Osteocyte (in vitro differentiated cells): ENCODE data around the gene GOLGA2. TPM values are rescaled to one million over a fixed set of nuclear protein-coding genes. Genes with fewer than 3 reads are reported as not detected.
A peak's percentile ranks its signal among the peaks of the same experiment; 100 is the strongest.

Experiments used
- DNase-seq: peaks from one replicate; pipeline ENCODE4 v3.0.0; 2021; ENCODE audit warnings: mixed read lengths; ENCODE audit not compliant: unreplicated experiment; ENCODE audit errors: extremely low spot score
- H3K27ac Mint-ChIP-seq: one replicate; pipeline ENCODE4 v1.8.0; 2021; ENCODE audit warnings: mild to moderate bottlenecking, mixed read lengths; ENCODE audit not compliant: unreplicated experiment
- H3K27me3 Mint-ChIP-seq: one replicate; pipeline ENCODE4 v1.8.0; 2021; ENCODE audit warnings: mixed read lengths; ENCODE audit not compliant: unreplicated experiment
- H3K36me3 Mint-ChIP-seq: one replicate; pipeline ENCODE4 v1.8.0; 2021; ENCODE audit warnings: mixed read lengths; ENCODE audit not compliant: unreplicated experiment
- H3K4me1 Mint-ChIP-seq: one replicate; pipeline ENCODE4 v1.8.0; 2021; ENCODE audit warnings: mixed read lengths; ENCODE audit not compliant: unreplicated experiment
- H3K4me3 Mint-ChIP-seq: one replicate; pipeline ENCODE4 v1.8.0; 2021; ENCODE audit warnings: mild to moderate bottlenecking, moderate library complexity, mixed read lengths; ENCODE audit not compliant: unreplicated experiment
- H3K9me3 Mint-ChIP-seq: one replicate; pipeline ENCODE4 v1.8.0; 2021; ENCODE audit warnings: mixed read lengths; ENCODE audit not compliant: unreplicated experiment
- microRNA-seq: library from miRNA; unstranded; fragments of <30 nt; microRNA quantifications from one replicate; pipeline ENCODE4 v1.1.0, GENCODE V29; 2020; ENCODE audit not compliant: unreplicated experiment
- total RNA-seq: library from RNA; stranded (reverse); gene quantifications from 2 replicates; pipeline ENCODE4 v1.2.1, GENCODE V29; 2021
- TF ChIP-seq, protein P1 (sequence below): fragments of 200-600 bp; sonication (generic); IDR thresholded peaks from 2 replicates; pipeline ENCODE4 v1.5.0; 2021; ENCODE audit warnings: antibody characterized with exemption, mild to moderate bottlenecking, moderate library complexity

Gene GOLGA2
- total RNA-seq, 1 donor from 2014 or later, result 184 TPM

DNA sequence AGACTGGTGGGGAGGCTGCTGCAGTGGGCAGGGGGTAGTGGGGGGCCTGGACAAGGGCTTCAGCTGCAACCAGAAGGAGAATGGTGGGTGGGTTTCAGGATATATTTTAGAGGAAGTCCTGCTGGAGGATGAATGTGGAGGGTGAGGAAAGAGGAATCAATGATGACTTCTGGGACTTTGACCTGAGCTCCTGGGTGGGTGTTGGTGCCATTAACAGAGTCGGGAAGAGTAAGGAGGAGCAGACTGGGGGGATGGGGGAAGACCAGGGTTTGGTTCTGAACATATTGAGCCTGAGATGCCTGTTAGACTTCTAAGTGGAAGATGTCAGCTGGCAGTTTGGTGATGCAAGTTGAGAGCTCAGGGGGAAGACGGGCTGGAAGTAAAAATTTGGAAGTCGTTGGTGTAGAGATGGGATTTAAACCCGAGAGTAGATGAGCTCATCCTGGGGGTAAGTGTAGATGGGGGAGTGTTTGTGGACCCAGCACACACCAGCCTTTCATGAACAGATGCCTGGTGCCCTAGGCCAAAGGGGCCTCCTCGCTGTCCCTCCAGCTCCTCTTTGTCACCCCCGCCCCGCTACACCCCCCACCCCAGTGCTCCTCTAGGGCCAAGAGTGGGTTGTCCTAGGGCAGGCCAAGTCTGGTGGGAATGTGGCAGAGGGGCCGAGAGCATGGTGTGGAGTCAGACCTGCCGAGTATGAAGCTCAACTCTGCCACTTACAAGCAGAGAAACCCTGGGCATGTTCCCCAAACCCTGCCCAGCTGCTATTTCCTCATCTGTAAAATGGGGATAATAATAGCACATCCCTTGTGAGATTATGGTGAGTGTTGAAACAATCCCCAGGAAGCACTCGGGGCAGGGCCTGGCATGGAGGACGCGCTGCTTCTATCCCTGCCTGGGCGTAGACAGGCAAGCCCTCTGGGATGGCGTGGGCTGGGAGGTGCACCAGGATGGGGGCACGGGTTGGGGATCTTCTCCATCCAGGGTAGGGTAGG is 68.6 kb downstream of the GOLGA2 start:
- Mint-ChIP-seq H3K4me1 (peaks cover 48% of the 10 kb centered on the region), H3K27me3 (no peaks in the 10 kb centered on the region), H3K36me3 (no peaks in the 10 kb centered on the region), H3K4me3 (no peak overlapping the region), H3K9me3 (no peaks in the 10 kb centered on the region), H3K27ac (no peak overlapping the region)
- TF ChIP-seq, protein P1, sequence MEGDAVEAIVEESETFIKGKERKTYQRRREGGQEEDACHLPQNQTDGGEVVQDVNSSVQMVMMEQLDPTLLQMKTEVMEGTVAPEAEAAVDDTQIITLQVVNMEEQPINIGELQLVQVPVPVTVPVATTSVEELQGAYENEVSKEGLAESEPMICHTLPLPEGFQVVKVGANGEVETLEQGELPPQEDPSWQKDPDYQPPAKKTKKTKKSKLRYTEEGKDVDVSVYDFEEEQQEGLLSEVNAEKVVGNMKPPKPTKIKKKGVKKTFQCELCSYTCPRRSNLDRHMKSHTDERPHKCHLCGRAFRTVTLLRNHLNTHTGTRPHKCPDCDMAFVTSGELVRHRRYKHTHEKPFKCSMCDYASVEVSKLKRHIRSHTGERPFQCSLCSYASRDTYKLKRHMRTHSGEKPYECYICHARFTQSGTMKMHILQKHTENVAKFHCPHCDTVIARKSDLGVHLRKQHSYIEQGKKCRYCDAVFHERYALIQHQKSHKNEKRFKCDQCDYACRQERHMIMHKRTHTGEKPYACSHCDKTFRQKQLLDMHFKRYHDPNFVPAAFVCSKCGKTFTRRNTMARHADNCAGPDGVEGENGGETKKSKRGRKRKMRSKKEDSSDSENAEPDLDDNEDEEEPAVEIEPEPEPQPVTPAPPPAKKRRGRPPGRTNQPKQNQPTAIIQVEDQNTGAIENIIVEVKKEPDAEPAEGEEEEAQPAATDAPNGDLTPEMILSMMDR, result no peak
- no peak for DNase-seq

DNA sequence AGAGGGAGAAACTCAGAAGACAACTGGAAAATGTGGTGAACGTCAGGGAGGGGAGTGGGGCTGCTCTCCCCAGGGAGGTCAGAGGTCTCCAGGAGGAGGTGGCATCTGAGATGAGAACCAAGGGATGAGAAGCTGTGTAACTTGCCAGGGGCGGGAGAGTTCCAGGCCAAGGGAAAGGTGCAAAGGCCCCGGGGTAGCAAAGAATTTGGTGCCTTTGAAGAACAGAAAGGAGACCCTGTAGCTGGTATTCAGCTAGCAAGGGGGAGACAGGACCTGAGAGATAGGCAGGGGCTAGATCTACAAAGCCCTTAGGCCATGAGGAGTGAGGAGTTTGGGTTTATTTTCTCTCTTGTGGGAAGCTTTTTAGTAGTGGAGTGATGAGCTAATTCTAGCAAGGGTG is 69.3 kb downstream of the GOLGA2 start:
- TF ChIP-seq, protein P1, result no peak
- Mint-ChIP-seq H3K4me1 (peaks cover 46% of the 10 kb centered on the region), H3K27me3 (no peaks in the 10 kb centered on the region), H3K27ac (no peak overlapping the region), H3K4me3 (no peak overlapping the region), H3K36me3 (no peaks in the 10 kb centered on the region), H3K9me3 (no peaks in the 10 kb centered on the region)
- no peak for DNase-seq

Small RNAs within 50 kb of the gene (microRNA-seq; reads per million reads assigned to microRNA genes)
- gene MIR199B (3,544 reads per million, percentile 87 among the genes with 10 or more reads in this experiment), gene MIR3154 (2.7 reads per million)

Other genes starting within 250 kb of the GOLGA2 start
- 8.4 and 8.8 TPM in 2 replicates for gene NAIF1, start 208.7 kb downstream of the GOLGA2 start, total RNA-seq
- gene SLC25A25, start 207.8 kb downstream of the GOLGA2 start, total RNA-seq, result 15.6 and 18.0 TPM in 2 replicates
- gene PTGES2, start 148.3 kb downstream of the GOLGA2 start, total RNA-seq, result 79.2 and 80.3 TPM in 2 replicates
- not detected in 2 replicates for gene LCN2, start 126.6 kb downstream of the GOLGA2 start, total RNA-seq
- gene BBLN, start 115.7 kb downstream of the GOLGA2 start, total RNA-seq, result 93.3 and 93.9 TPM in 2 replicates
- gene CIZ1, start 84.4 kb downstream of the GOLGA2 start, total RNA-seq, result 147 and 170 TPM in 2 replicates
- gene DNM1, start 72.6 kb downstream of the GOLGA2 start, total RNA-seq, result 40.2 and 45.4 TPM in 2 replicates
- gene SWI5, start 269 bp upstream of the GOLGA2 start, total RNA-seq, result 24.7 and 26.4 TPM in 2 replicates
- gene TRUB2, start 46.4 kb upstream of the GOLGA2 start, total RNA-seq, result 27.0 and 27.3 TPM in 2 replicates
- gene COQ4, start 46.8 kb upstream of the GOLGA2 start, total RNA-seq, result 38.4 and 39.2 TPM in 2 replicates
- gene SLC27A4, start 64.5 kb upstream of the GOLGA2 start, total RNA-seq, result 39.4 and 41.7 TPM in 2 replicates
- 57.0 and 62.0 TPM in 2 replicates for gene URM1, start 95.4 kb upstream of the GOLGA2 start, total RNA-seq
- gene CERCAM, start 144.8 kb upstream of the GOLGA2 start, total RNA-seq, result 128 and 132 TPM in 2 replicates
- 37.7 and 40.5 TPM in 2 replicates for gene ODF2, start 180.0 kb upstream of the GOLGA2 start, total RNA-seq
- 17.2 and 17.4 TPM in 2 replicates for gene GLE1, start 228.7 kb upstream of the GOLGA2 start, total RNA-seq